ENCODE results near the gene GLP1R.

- TF ChIP-seq, protein P1, sequence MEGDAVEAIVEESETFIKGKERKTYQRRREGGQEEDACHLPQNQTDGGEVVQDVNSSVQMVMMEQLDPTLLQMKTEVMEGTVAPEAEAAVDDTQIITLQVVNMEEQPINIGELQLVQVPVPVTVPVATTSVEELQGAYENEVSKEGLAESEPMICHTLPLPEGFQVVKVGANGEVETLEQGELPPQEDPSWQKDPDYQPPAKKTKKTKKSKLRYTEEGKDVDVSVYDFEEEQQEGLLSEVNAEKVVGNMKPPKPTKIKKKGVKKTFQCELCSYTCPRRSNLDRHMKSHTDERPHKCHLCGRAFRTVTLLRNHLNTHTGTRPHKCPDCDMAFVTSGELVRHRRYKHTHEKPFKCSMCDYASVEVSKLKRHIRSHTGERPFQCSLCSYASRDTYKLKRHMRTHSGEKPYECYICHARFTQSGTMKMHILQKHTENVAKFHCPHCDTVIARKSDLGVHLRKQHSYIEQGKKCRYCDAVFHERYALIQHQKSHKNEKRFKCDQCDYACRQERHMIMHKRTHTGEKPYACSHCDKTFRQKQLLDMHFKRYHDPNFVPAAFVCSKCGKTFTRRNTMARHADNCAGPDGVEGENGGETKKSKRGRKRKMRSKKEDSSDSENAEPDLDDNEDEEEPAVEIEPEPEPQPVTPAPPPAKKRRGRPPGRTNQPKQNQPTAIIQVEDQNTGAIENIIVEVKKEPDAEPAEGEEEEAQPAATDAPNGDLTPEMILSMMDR (conservative IDR thresholded peaks at IDR 0.05 in 1 of 2, IDR thresholded peaks at IDR 0.05 in 1 of 2; ENCODE audit: low read depth in 1 of 2, low read length in 2 of 2): no peak
- TF ChIP-seq EZH2 (IDR thresholded peaks at IDR 0.05; ENCODE audit: low read length, missing control alignments): no peak
Measured at GRCh38 chr6:39128106-39128505, 79.5 kb downstream of the GLP1R start.

All from fibroblast of lung (primary cell).